ENCODE data around the gene ARHGAP26.

ARHGAP26 gene

GRCh38 chr5:143173139-143173889, 403.1 kb downstream of the ARHGAP26 start:
- DNase-seq, result no peak

GRCh38 chr5:143174714-143175398, 404.7 kb downstream of the ARHGAP26 start:
- DNase-seq, result no peak

GRCh38 chr5:143176048-143176447, 405.9 kb downstream of the ARHGAP26 start:
- DNase-seq, result no peak

GRCh38 chr5:143177263-143177983, 407.2 kb downstream of the ARHGAP26 start:
- DNase-seq, result no peak

- no peak for DNase-seq
Measured at GRCh38 chr5:143179126-143179740, 409.1 kb downstream of the ARHGAP26 start.

- DNase-seq, result no peak
Measured at GRCh38 chr5:143180751-143181150, 410.6 kb downstream of the ARHGAP26 start.

GRCh38 chr5:143181173-143181572, 411.0 kb downstream of the ARHGAP26 start:
- no peak for DNase-seq

- no peak for DNase-seq
Measured at GRCh38 chr5:143182106-143182505, 411.9 kb downstream of the ARHGAP26 start.

GRCh38 chr5:143182901-143183820, 413.0 kb downstream of the ARHGAP26 start:
- DNase-seq, result peak; percentile 43 to 51

- DNase-seq, result no peak
Measured at GRCh38 chr5:143183989-143184388, 413.8 kb downstream of the ARHGAP26 start.

GRCh38 chr5:143186623-143187022, 416.4 kb downstream of the ARHGAP26 start:
- DNase-seq, result no peak

GRCh38 chr5:143187495-143187894, 417.3 kb downstream of the ARHGAP26 start:
- DNase-seq, result no peak

- no peak for DNase-seq
Measured at GRCh38 chr5:143188083-143188482, 417.9 kb downstream of the ARHGAP26 start.

GRCh38 chr5:143188692-143189091, 418.5 kb downstream of the ARHGAP26 start:
- DNase-seq, result no peak

- no peak for DNase-seq
Measured at GRCh38 chr5:143190260-143190810, 420.2 kb downstream of the ARHGAP26 start.

GRCh38 chr5:143191720-143192119, 421.5 kb downstream of the ARHGAP26 start:
- no peak for DNase-seq

GRCh38 chr5:143192191-143192900, 422.2 kb downstream of the ARHGAP26 start:
- no peak for DNase-seq

GRCh38 chr5:143194206-143194605, 424.0 kb downstream of the ARHGAP26 start:
- no peak for DNase-seq

- DNase-seq, result no peak
Measured at GRCh38 chr5:143194713-143195112, 424.5 kb downstream of the ARHGAP26 start.

GRCh38 chr5:143195491-143195890, 425.3 kb downstream of the ARHGAP26 start:
- DNase-seq, result no peak

- no peak for DNase-seq
Measured at GRCh38 chr5:143196601-143197259, 426.6 kb downstream of the ARHGAP26 start.
